UCSD-AML1 (cell line): ENCODE results near the gene SDCBP2.

Experiments used
- DNase-seq: peaks from one replicate; lab custom pipeline; 2025; ENCODE audit not compliant: unreplicated experiment; lab: John Stamatoyannopoulos, UW

Gene SDCBP2

GRCh38 chr20:1298888-1299511, 29.9 kb downstream of the SDCBP2 start:
- DNase-seq = no peak

GRCh38 chr20:1298166-1298565, 30.8 kb downstream of the SDCBP2 start:
- DNase-seq = no peak

GRCh38 chr20:1297486-1297885, 31.5 kb downstream of the SDCBP2 start:
- no peak for DNase-seq

GRCh38 chr20:1296922-1297321, 32.0 kb downstream of the SDCBP2 start:
- DNase-seq = no peak

GRCh38 chr20:1296117-1296610, 32.8 kb downstream of the SDCBP2 start:
- DNase-seq = no peak

- no peak for DNase-seq
These were observed 33.5 kb downstream of the SDCBP2 start for GRCh38 chr20:1295276-1295930.

GRCh38 chr20:1294497-1294896, 34.4 kb downstream of the SDCBP2 start:
- no peak for DNase-seq

- no peak for DNase-seq
These were observed 35.1 kb downstream of the SDCBP2 start for GRCh38 chr20:1293641-1294379.

GRCh38 chr20:1292620-1293019, 36.3 kb downstream of the SDCBP2 start:
- DNase-seq = no peak

- DNase-seq = no peak
These were observed 37.7 kb downstream of the SDCBP2 start for GRCh38 chr20:1291191-1291741.

GRCh38 chr20:1287787-1288569, 41.0 kb downstream of the SDCBP2 start:
- no peak for DNase-seq

GRCh38 chr20:1287306-1287705, 41.6 kb downstream of the SDCBP2 start:
- DNase-seq = no peak

- DNase-seq = no peak
These were observed 42.5 kb downstream of the SDCBP2 start for GRCh38 chr20:1286267-1287024.

GRCh38 chr20:1283522-1284510, 45.1 kb downstream of the SDCBP2 start:
- DNase-seq = no peak

GRCh38 chr20:1282966-1283365, 46.0 kb downstream of the SDCBP2 start:
- DNase-seq = no peak

GRCh38 chr20:1281279-1282057, 47.5 kb downstream of the SDCBP2 start:
- DNase-seq = no peak

GRCh38 chr20:1280195-1281102, 48.5 kb downstream of the SDCBP2 start:
- no peak for DNase-seq
